ENCODE measurements around the gene ZFC3H1. TPM values are rescaled to one million over a fixed set of nuclear protein-coding genes. Genes with fewer than 3 reads are reported as not detected.

The ZFC3H1 gene
- total RNA-seq, 6 experiments from 2014 or later = 23.4 to 32.5 (median 30.5) TPM

GRCh38 chr12:71661977-71662530 is 1.6 kb downstream of the ZFC3H1 start:
- peaks cover 47% of the 10 kb centered on the region for H3K36me3 Mint-ChIP-seq (ENCODE audit: low read depth)
- peak overlapping the region; percentile 97 for H3K4me3 Mint-ChIP-seq
- DNase-seq = peak; percentile 46
- peaks cover 50% of the 10 kb centered on the region for H3K4me1 Mint-ChIP-seq (ENCODE audit: low read depth)
- TF ChIP-seq CTCF (IDR thresholded peaks at IDR 0.05) = no peak
- peaks cover 4% of the 10 kb centered on the region; the same call in 1 of the 2 replicates for H3K9me3 Mint-ChIP-seq
- H3K27me3 Mint-ChIP-seq (ENCODE audit: insufficient read depth) = peaks cover 2% of the 10 kb centered on the region
- peak overlapping the region; percentile 100 for H3K27ac Mint-ChIP-seq

GRCh38 chr12:71656740-71657139 is 6.9 kb downstream of the ZFC3H1 start:
- H3K27ac Mint-ChIP-seq = no peak overlapping the region
- peak overlapping the region; percentile 36 for H3K4me3 Mint-ChIP-seq
- no peaks in the 10 kb centered on the region for H3K9me3 Mint-ChIP-seq
- peaks cover 55% of the 10 kb centered on the region for H3K4me1 Mint-ChIP-seq (ENCODE audit: low read depth)
- no peak for TF ChIP-seq CTCF (IDR thresholded peaks at IDR 0.05)
- DNase-seq = no peak
- H3K36me3 Mint-ChIP-seq (ENCODE audit: low read depth) = peaks cover 49% of the 10 kb centered on the region
- H3K27me3 Mint-ChIP-seq (ENCODE audit: insufficient read depth) = no peaks in the 10 kb centered on the region

- no peak overlapping the region; the same call in 1 of the 2 replicates for H3K27ac Mint-ChIP-seq
- no peak for TF ChIP-seq CTCF (IDR thresholded peaks at IDR 0.05)
- H3K4me3 Mint-ChIP-seq = peak overlapping the region; percentile 64; the same call in 1 of the 2 replicates
- H3K4me1 Mint-ChIP-seq (ENCODE audit: low read depth) = peaks cover 52% of the 10 kb centered on the region
- no peaks in the 10 kb centered on the region for H3K27me3 Mint-ChIP-seq (ENCODE audit: insufficient read depth)
- H3K36me3 Mint-ChIP-seq (ENCODE audit: low read depth) = peaks cover 48% of the 10 kb centered on the region
- no peaks in the 10 kb centered on the region for H3K9me3 Mint-ChIP-seq
- no peak for DNase-seq
Observed at GRCh38 chr12:71655907-71656306, 7.7 kb downstream of the ZFC3H1 start.

GRCh38 chr12:71655495-71655894 is 8.2 kb downstream of the ZFC3H1 start:
- H3K4me1 Mint-ChIP-seq (ENCODE audit: low read depth) = peaks cover 51% of the 10 kb centered on the region
- no peak for DNase-seq
- peaks cover 52% of the 10 kb centered on the region for H3K36me3 Mint-ChIP-seq (ENCODE audit: low read depth)
- TF ChIP-seq CTCF (IDR thresholded peaks at IDR 0.05) = no peak
- H3K27ac Mint-ChIP-seq = no peak overlapping the region
- no peaks in the 10 kb centered on the region for H3K9me3 Mint-ChIP-seq
- peak overlapping the region; percentile 64 for H3K4me3 Mint-ChIP-seq
- no peaks in the 10 kb centered on the region for H3K27me3 Mint-ChIP-seq (ENCODE audit: insufficient read depth)

GRCh38 chr12:71654200-71654599 is 9.4 kb downstream of the ZFC3H1 start:
- no peak for TF ChIP-seq CTCF (IDR thresholded peaks at IDR 0.05)
- no peak overlapping the region for H3K27ac Mint-ChIP-seq
- no peak overlapping the region for H3K4me3 Mint-ChIP-seq
- peaks cover 51% of the 10 kb centered on the region for H3K36me3 Mint-ChIP-seq (ENCODE audit: low read depth)
- no peaks in the 10 kb centered on the region for H3K27me3 Mint-ChIP-seq (ENCODE audit: insufficient read depth)
- DNase-seq = no peak
- peaks cover 47% of the 10 kb centered on the region for H3K4me1 Mint-ChIP-seq (ENCODE audit: low read depth)
- no peaks in the 10 kb centered on the region for H3K9me3 Mint-ChIP-seq

All from HFFc6 (cell line).